ENCODE results near the gene OARD1.

The OARD1 gene

DNA sequence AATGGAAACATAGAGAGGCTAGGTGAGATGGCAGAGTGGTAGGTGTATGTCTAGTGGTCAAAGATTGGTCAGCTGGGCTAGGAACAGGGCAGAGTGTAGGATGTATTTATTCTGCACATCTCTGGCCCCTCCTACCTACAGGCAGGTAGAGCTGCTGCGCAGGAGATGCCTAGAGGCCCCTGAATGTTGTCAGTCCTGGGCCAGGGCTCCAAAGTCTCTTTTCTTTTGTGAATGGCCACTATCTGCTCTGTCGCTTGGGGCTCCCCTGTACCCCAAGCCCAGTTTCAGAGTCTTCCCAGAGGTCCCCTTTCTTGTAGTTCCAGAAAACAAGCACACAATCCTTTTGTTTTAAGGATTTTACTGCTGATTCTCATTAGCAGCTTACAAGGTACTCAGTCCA is 24.9 kb downstream of the OARD1 start:
- H2BK15ac ChIP-seq (replicated peaks; ENCODE audit: low read depth) = no peak overlapping the region
- no peaks in the 10 kb centered on the region for H3K27me3 ChIP-seq (ENCODE audit: insufficient read depth, low read length, poor library complexity)
- no peak overlapping the region for H4K5ac ChIP-seq (ENCODE audit: low read length)
- H3K79me1 ChIP-seq (ENCODE audit: low read length) = no peaks in the 10 kb centered on the region
- H3K23ac ChIP-seq (ENCODE audit: low read length) = no peak overlapping the region
- no peak overlapping the region for H3K9ac ChIP-seq (ENCODE audit: low read length)
- WGBS (ENCODE audit: extremely low coverage, insufficient coverage, low lambda C conversion rate) = no CpG with 5 or more reads among the region's 2 CpGs
- H3K18ac ChIP-seq (ENCODE audit: low read length) = no peak overlapping the region
- H3K4me2 ChIP-seq (ENCODE audit: low read length) = no peak overlapping the region
- peaks cover 12% of the 10 kb centered on the region for H3K4me1 ChIP-seq (ENCODE audit: control insufficient read depth, low read depth, low read length)
- no peak overlapping the region for H4K8ac ChIP-seq (ENCODE audit: low read depth, low read length)
- H3K4me3 ChIP-seq (ENCODE audit: low read length) = no peak overlapping the region
- H3K27ac ChIP-seq (ENCODE audit: low read depth, low read length) = no peak overlapping the region
- no peak overlapping the region for H2BK120ac ChIP-seq (ENCODE audit: low read depth, low read length)
- H3K4ac ChIP-seq (ENCODE audit: low read depth, low read length) = no peak overlapping the region
- DNase-seq = no peak
- H2BK5ac ChIP-seq (ENCODE audit: low read length) = no peak overlapping the region
- no peak overlapping the region for H3K56ac ChIP-seq (ENCODE audit: low read length)
- no peaks in the 10 kb centered on the region for H3K79me2 ChIP-seq (ENCODE audit: control insufficient read depth, insufficient read depth, low read length)
- H3K36me3 ChIP-seq (ENCODE audit: control insufficient read depth, insufficient read depth, low read length) = no peaks in the 10 kb centered on the region
- no peak overlapping the region for H2AK5ac ChIP-seq (ENCODE audit: low read length)

GRCh38 chr6:41046084-41046483 is 26.1 kb downstream of the OARD1 start:
- DNase-seq = no peak
- peaks cover 10% of the 10 kb centered on the region for H3K4me1 ChIP-seq (ENCODE audit: control insufficient read depth, low read depth, low read length)
- no peak overlapping the region for H4K8ac ChIP-seq (ENCODE audit: low read depth, low read length)
- H3K4me2 ChIP-seq (ENCODE audit: low read length) = no peak overlapping the region
- no peak overlapping the region for H3K18ac ChIP-seq (ENCODE audit: low read length)
- no peak overlapping the region for H3K23ac ChIP-seq (ENCODE audit: low read length)
- H3K4me3 ChIP-seq (ENCODE audit: low read length) = no peak overlapping the region
- no peaks in the 10 kb centered on the region for H3K36me3 ChIP-seq (ENCODE audit: control insufficient read depth, insufficient read depth, low read length)
- no peak overlapping the region for H3K27ac ChIP-seq (ENCODE audit: low read depth, low read length)
- H3K27me3 ChIP-seq (ENCODE audit: insufficient read depth, low read length, poor library complexity) = no peaks in the 10 kb centered on the region
- no peak overlapping the region for H4K5ac ChIP-seq (ENCODE audit: low read length)
- no peaks in the 10 kb centered on the region for H3K79me2 ChIP-seq (ENCODE audit: control insufficient read depth, insufficient read depth, low read length)
- H2BK15ac ChIP-seq (replicated peaks; ENCODE audit: low read depth) = no peak overlapping the region
- no peak overlapping the region for H3K4ac ChIP-seq (ENCODE audit: low read depth, low read length)
- H2BK120ac ChIP-seq (ENCODE audit: low read depth, low read length) = no peak overlapping the region
- no peak overlapping the region for H2BK5ac ChIP-seq (ENCODE audit: low read length)
- no peak overlapping the region for H2AK5ac ChIP-seq (ENCODE audit: low read length)
- H3K56ac ChIP-seq (ENCODE audit: low read length) = no peak overlapping the region
- no CpG with 5 or more reads among the region's 1 CpG for WGBS (ENCODE audit: extremely low coverage, insufficient coverage, low lambda C conversion rate)
- no peaks in the 10 kb centered on the region for H3K79me1 ChIP-seq (ENCODE audit: low read length)
- no peak overlapping the region for H3K9ac ChIP-seq (ENCODE audit: low read length)

GRCh38 chr6:41045664-41046063 is 26.5 kb downstream of the OARD1 start:
- no peak overlapping the region for H3K27ac ChIP-seq (ENCODE audit: low read depth, low read length)
- H3K9ac ChIP-seq (ENCODE audit: low read length) = no peak overlapping the region
- no peaks in the 10 kb centered on the region for H3K27me3 ChIP-seq (ENCODE audit: insufficient read depth, low read length, poor library complexity)
- no CpG with 5 or more reads among the region's 5 CpGs for WGBS (ENCODE audit: extremely low coverage, insufficient coverage, low lambda C conversion rate)
- peaks cover 10% of the 10 kb centered on the region for H3K4me1 ChIP-seq (ENCODE audit: control insufficient read depth, low read depth, low read length)
- no peak overlapping the region for H2BK120ac ChIP-seq (ENCODE audit: low read depth, low read length)
- DNase-seq = no peak
- H3K4me2 ChIP-seq (ENCODE audit: low read length) = no peak overlapping the region
- H3K36me3 ChIP-seq (ENCODE audit: control insufficient read depth, insufficient read depth, low read length) = no peaks in the 10 kb centered on the region
- H2BK15ac ChIP-seq (replicated peaks; ENCODE audit: low read depth) = no peak overlapping the region
- H3K18ac ChIP-seq (ENCODE audit: low read length) = no peak overlapping the region
- no peak overlapping the region for H3K56ac ChIP-seq (ENCODE audit: low read length)
- no peak overlapping the region for H3K23ac ChIP-seq (ENCODE audit: low read length)
- H4K8ac ChIP-seq (ENCODE audit: low read depth, low read length) = no peak overlapping the region
- no peak overlapping the region for H3K4me3 ChIP-seq (ENCODE audit: low read length)
- H3K79me2 ChIP-seq (ENCODE audit: control insufficient read depth, insufficient read depth, low read length) = no peaks in the 10 kb centered on the region
- no peak overlapping the region for H4K5ac ChIP-seq (ENCODE audit: low read length)
- H2AK5ac ChIP-seq (ENCODE audit: low read length) = no peak overlapping the region
- no peaks in the 10 kb centered on the region for H3K79me1 ChIP-seq (ENCODE audit: low read length)
- H2BK5ac ChIP-seq (ENCODE audit: low read length) = no peak overlapping the region
- H3K4ac ChIP-seq (ENCODE audit: low read depth, low read length) = no peak overlapping the region

- H2BK5ac ChIP-seq (ENCODE audit: low read length) = no peak overlapping the region
- H4K5ac ChIP-seq (ENCODE audit: low read length) = no peak overlapping the region
- no peak overlapping the region for H2AK5ac ChIP-seq (ENCODE audit: low read length)
- no peak overlapping the region for H3K23ac ChIP-seq (ENCODE audit: low read length)
- no peaks in the 10 kb centered on the region for H3K36me3 ChIP-seq (ENCODE audit: control insufficient read depth, insufficient read depth, low read length)
- no peak overlapping the region for H3K4me2 ChIP-seq (ENCODE audit: low read length)
- H3K9ac ChIP-seq (ENCODE audit: low read length) = no peak overlapping the region
- no CpG with 5 or more reads among the region's 3 CpGs for WGBS (ENCODE audit: extremely low coverage, insufficient coverage, low lambda C conversion rate)
- H3K4me3 ChIP-seq (ENCODE audit: low read length) = no peak overlapping the region
- no peaks in the 10 kb centered on the region for H3K4me1 ChIP-seq (ENCODE audit: control insufficient read depth, low read depth, low read length)
- H4K8ac ChIP-seq (ENCODE audit: low read depth, low read length) = no peak overlapping the region
- H2BK120ac ChIP-seq (ENCODE audit: low read depth, low read length) = no peak overlapping the region
- no peaks in the 10 kb centered on the region for H3K27me3 ChIP-seq (ENCODE audit: insufficient read depth, low read length, poor library complexity)
- H3K56ac ChIP-seq (ENCODE audit: low read length) = no peak overlapping the region
- H3K79me1 ChIP-seq (ENCODE audit: low read length) = no peaks in the 10 kb centered on the region
- H3K4ac ChIP-seq (ENCODE audit: low read depth, low read length) = no peak overlapping the region
- no peak overlapping the region for H3K18ac ChIP-seq (ENCODE audit: low read length)
- no peak overlapping the region for H3K27ac ChIP-seq (ENCODE audit: low read depth, low read length)
- DNase-seq = no peak
- no peaks in the 10 kb centered on the region for H3K79me2 ChIP-seq (ENCODE audit: control insufficient read depth, insufficient read depth, low read length)
- H2BK15ac ChIP-seq (replicated peaks; ENCODE audit: low read depth) = no peak overlapping the region
Measured at GRCh38 chr6:41043151-41043550, 29.0 kb downstream of the OARD1 start.

DNA sequence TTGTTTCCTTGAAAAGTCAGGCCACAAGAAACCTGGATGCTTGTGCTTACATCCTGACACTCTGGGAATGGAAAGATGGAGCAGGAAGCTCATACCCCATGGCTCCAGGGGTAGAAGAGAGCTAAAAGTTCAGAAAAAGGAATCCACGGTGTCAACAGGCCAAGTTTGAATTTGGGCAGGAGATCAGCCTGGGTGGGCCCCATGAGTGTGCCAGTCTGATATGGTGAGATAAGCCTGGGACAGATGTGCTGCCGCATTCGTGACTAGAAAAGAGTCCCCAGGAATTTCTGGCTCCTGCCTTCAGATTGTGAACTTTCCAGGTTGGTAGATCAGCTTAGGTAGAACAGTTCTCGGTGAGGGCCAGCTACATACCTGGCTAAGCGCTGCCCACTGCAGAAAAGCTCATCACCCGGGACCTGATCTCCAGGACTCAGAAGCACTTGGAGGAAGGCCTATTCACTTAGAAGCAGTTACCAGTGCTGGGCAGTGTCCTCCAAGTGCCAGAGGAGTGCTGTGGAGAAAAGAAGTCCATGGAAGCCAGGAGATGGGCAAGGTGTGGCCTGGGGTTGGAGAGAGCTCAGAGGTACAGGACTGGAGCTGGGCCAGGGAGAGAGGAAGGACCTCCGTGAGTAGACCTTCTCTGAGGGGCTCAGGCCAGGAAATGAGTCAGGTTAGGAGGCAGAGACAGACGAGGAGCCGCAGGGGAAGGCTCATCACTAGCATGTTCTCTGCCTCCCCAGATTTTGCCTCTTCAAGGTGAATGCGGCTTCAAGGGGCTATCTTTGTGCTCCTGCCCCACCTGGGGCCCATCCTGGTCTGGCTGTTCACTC is 29.7 kb downstream of the OARD1 start, which contains the start of gene TSPO2:
TSPO2 (plus strand) TSS at position 242 of the 830 bp plus-strand sequence; CDS start at position 761, 519 bp downstream.
- Histone ChIP-seq H2AK5ac (ENCODE audit: low read length) (no peak within 1 kb of the TSS), H4K5ac (ENCODE audit: low read length) (no peak within 1 kb of the TSS), H3K79me1 (ENCODE audit: low read length) (no peaks in the 10 kb centered on the region), H2BK5ac (ENCODE audit: low read length) (no peak within 1 kb of the TSS), H3K56ac (ENCODE audit: low read length) (no peak within 1 kb of the TSS), H3K18ac (ENCODE audit: low read length) (no peak within 1 kb of the TSS), H3K4ac (ENCODE audit: low read depth, low read length) (no peak within 1 kb of the TSS), H3K4me3 (ENCODE audit: low read length) (no peak within 1 kb of the TSS), H3K79me2 (ENCODE audit: control insufficient read depth, insufficient read depth, low read length) (no peaks in the 10 kb centered on the region), H3K36me3 (ENCODE audit: control insufficient read depth, insufficient read depth, low read length) (no peaks in the 10 kb centered on the region), H3K4me2 (ENCODE audit: low read length) (no peak within 1 kb of the TSS), H3K27me3 (ENCODE audit: insufficient read depth, low read length, poor library complexity) (no peaks in the 10 kb centered on the region), H3K4me1 (ENCODE audit: control insufficient read depth, low read depth, low read length) (no peaks in the 10 kb centered on the region), H2BK120ac (ENCODE audit: low read depth, low read length) (no peak within 1 kb of the TSS), H3K9ac (ENCODE audit: low read length) (no peak within 1 kb of the TSS), H2BK15ac (replicated peaks; ENCODE audit: low read depth) (no peak within 1 kb of the TSS), H3K23ac (ENCODE audit: low read length) (no peak within 1 kb of the TSS), H3K27ac (ENCODE audit: low read depth, low read length) (no peak within 1 kb of the TSS), H4K8ac (ENCODE audit: low read depth, low read length) (no peak within 1 kb of the TSS)
- no peak for DNase-seq
- WGBS (ENCODE audit: extremely low coverage, insufficient coverage, low lambda C conversion rate) = no CpG with 5 or more reads among the region's 10 CpGs

Measured in mesendoderm (in vitro differentiated cells).